Mesothelial cell of epicardium (in vitro differentiated cells): ENCODE measurements around the gene CNOT2. TPM values are rescaled to one million over a fixed set of nuclear protein-coding genes. Genes with fewer than 3 reads are reported as not detected.

ENCODE experiments used
- DNase-seq, 2 experiments: peaks; one replicate each; pipeline ENCODE4 v3.0.0; 2021; ENCODE audit warnings: low spot score in 2 of 2; ENCODE audit not compliant: unreplicated experiment in 2 of 2
- H3K27ac Mint-ChIP-seq: 2 replicates; pipeline ENCODE4 v1.8.0; 2021; ENCODE audit warnings: mixed read lengths
- H3K27me3 Mint-ChIP-seq: 2 replicates; pipeline ENCODE4 v1.8.0; 2021; ENCODE audit warnings: low read depth, mixed read lengths
- H3K36me3 Mint-ChIP-seq: 2 replicates; pipeline ENCODE4 v1.8.0; 2021; ENCODE audit warnings: mixed read lengths
- H3K4me1 Mint-ChIP-seq: 2 replicates; pipeline ENCODE4 v1.8.0; 2021; ENCODE audit warnings: mixed read lengths
- H3K4me3 Mint-ChIP-seq: 2 replicates; pipeline ENCODE4 v1.8.0; 2021; ENCODE audit warnings: mild to moderate bottlenecking, moderate library complexity, mixed read lengths
- H3K9me3 Mint-ChIP-seq: 2 replicates; pipeline ENCODE4 v1.8.0; 2021; ENCODE audit warnings: mixed read lengths
- CTCF ChIP-seq: fragments of 200-600 bp; sonication (generic); IDR thresholded peaks from one replicate; pipeline ENCODE4 v1.5.0; 2021; ENCODE audit warnings: antibody characterized with exemption; ENCODE audit not compliant: unreplicated experiment
- total RNA-seq: library from RNA; stranded (reverse); gene quantifications from 3 replicates; pipeline ENCODE4 v1.2.1, GENCODE V29; 2021

The CNOT2 gene
- total RNA-seq, 1 donor from 2014 or later: 126 TPM

GRCh38 chr12:70305794-70306193 lies 62.6 kb downstream of the CNOT2 start:
- DNase-seq: no peak
- no peak overlapping the region for H3K27ac Mint-ChIP-seq
- no peaks in the 10 kb centered on the region for H3K4me1 Mint-ChIP-seq
- H3K9me3 Mint-ChIP-seq: peaks cover 22% of the 10 kb centered on the region
- TF ChIP-seq CTCF: no peak
- H3K27me3 Mint-ChIP-seq: no peaks in the 10 kb centered on the region
- H3K36me3 Mint-ChIP-seq: peaks cover 50% of the 10 kb centered on the region
- H3K4me3 Mint-ChIP-seq: no peak overlapping the region

GRCh38 chr12:70306676-70307075 lies 63.4 kb downstream of the CNOT2 start:
- H3K9me3 Mint-ChIP-seq: peaks cover 18% of the 10 kb centered on the region
- no peak for TF ChIP-seq CTCF
- H3K27me3 Mint-ChIP-seq: no peaks in the 10 kb centered on the region
- H3K4me1 Mint-ChIP-seq: no peaks in the 10 kb centered on the region
- peaks cover 42% of the 10 kb centered on the region for H3K36me3 Mint-ChIP-seq
- H3K4me3 Mint-ChIP-seq: no peak overlapping the region
- peak overlapping the region; percentile 19 for H3K27ac Mint-ChIP-seq
- no peak for DNase-seq

- Mint-ChIP-seq H3K9me3 (peaks cover 15% of the 10 kb centered on the region), H3K4me3 (no peak overlapping the region), H3K27me3 (no peaks in the 10 kb centered on the region), H3K4me1 (no peaks in the 10 kb centered on the region), H3K27ac (no peak overlapping the region), H3K36me3 (peaks cover 37% of the 10 kb centered on the region)
- TF ChIP-seq CTCF: no peak
- no peak for DNase-seq
Measured at GRCh38 chr12:70307868-70308267, 64.6 kb downstream of the CNOT2 start.

- no peak for TF ChIP-seq CTCF
- Mint-ChIP-seq H3K4me3 (no peak overlapping the region), H3K27ac (peak overlapping the region; percentile 34), H3K4me1 (no peaks in the 10 kb centered on the region), H3K27me3 (no peaks in the 10 kb centered on the region), H3K36me3 (peaks cover 28% of the 10 kb centered on the region), H3K9me3 (peaks cover 4% of the 10 kb centered on the region)
- DNase-seq: no peak
Measured at GRCh38 chr12:70309348-70309747, 66.1 kb downstream of the CNOT2 start.

GRCh38 chr12:70314145-70314544 lies 70.9 kb downstream of the CNOT2 start:
- TF ChIP-seq CTCF: no peak
- H3K36me3 Mint-ChIP-seq: peaks cover 12% of the 10 kb centered on the region
- no peaks in the 10 kb centered on the region for H3K27me3 Mint-ChIP-seq
- peak overlapping the region; percentile 39 for H3K27ac Mint-ChIP-seq
- H3K9me3 Mint-ChIP-seq: no peaks in the 10 kb centered on the region
- no peak overlapping the region for H3K4me3 Mint-ChIP-seq
- peaks cover 2% of the 10 kb centered on the region for H3K4me1 Mint-ChIP-seq
- DNase-seq: no peak

- no peak overlapping the region for H3K27ac Mint-ChIP-seq
- H3K4me3 Mint-ChIP-seq: no peak overlapping the region
- H3K36me3 Mint-ChIP-seq: peaks cover 18% of the 10 kb centered on the region
- no peak for TF ChIP-seq CTCF
- no peak for DNase-seq
- H3K9me3 Mint-ChIP-seq: no peaks in the 10 kb centered on the region
- peaks cover 2% of the 10 kb centered on the region for H3K4me1 Mint-ChIP-seq
- no peaks in the 10 kb centered on the region for H3K27me3 Mint-ChIP-seq
Measured at GRCh38 chr12:70317781-70318180, 74.5 kb downstream of the CNOT2 start.
